HG03460 (cell line): ENCODE measurements around the gene PMEL.
"Not testable (repeated sequence)": the region's sequence is repeated elsewhere in the genome, so short reads cannot be mapped to it uniquely, and the experiment has no call there.

Experiments
- ATAC-seq: cut with Tn5 transposase; IDR thresholded peaks from one replicate; pipeline ENCODE4 v1.9.1; 2021; ENCODE audit not compliant: unreplicated experiment

The PMEL gene

DNA sequence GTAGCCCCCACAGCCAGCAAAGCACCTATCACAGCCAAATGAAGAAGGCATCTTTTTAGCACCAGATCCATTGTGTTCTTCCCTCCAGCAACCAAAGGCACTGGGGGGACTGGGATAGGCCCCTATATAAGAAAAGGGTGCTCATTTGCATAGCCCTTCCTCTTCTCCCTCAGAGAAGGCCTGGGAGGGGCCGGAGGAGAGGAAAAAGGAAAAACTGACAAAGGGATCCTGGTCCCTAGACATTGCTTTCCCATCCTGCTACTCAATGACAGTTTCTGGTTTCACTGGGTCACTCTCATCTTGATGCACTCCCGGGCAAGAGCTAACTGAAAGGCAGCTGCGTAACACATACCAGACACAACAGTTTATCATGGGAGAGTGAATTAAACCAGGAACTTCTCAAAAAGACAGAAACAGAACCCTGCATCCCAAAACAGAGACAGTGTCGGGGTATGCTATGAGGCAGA lies at the start of gene PMEL:
PMEL (minus strand) TSS at position 102 of the 467 bp plus-strand sequence; CDS start at position 71, 31 bp downstream.
- ATAC-seq, result no peak

DNA sequence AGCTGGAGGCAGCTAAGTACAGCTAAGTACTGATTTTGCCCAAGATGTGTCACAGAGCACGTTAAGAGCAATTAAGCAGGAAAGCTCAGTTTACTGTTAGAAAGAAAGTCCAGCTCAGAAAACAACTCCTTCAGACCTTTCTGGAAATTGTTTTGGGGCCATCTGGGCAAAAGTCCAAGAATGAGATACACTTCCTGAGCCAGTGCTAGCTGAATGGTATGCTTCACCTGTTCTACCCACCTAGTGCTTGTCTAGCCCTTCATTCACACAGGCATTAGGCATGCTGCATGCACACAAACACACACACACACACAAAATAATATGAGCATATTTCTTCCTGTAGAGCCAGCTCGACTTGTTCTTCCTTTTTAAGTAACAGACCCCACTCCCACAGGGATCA lies 48.4 kb upstream of the PMEL start:
- ATAC-seq, result no peak

DNA sequence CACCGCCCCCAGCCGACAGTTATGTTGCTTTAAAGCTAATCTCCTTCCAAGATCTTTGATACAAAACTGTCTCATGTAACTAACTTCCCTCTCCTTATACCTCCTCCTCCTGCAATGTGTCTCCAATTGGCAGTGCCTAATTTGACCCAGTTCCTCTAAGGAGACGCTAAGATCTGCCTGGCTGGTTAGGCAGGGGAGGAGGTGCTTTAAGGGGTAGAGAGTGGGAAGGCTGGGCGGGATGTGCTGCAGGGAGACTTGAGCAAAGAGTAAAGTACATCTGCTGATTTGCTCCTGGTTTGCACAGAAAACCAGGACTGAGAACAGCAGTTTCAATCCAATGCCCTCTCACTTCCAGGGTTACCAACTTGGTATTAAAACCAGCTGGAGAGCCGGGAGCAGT lies 47.6 kb upstream of the PMEL start:
- ATAC-seq, result no peak

DNA sequence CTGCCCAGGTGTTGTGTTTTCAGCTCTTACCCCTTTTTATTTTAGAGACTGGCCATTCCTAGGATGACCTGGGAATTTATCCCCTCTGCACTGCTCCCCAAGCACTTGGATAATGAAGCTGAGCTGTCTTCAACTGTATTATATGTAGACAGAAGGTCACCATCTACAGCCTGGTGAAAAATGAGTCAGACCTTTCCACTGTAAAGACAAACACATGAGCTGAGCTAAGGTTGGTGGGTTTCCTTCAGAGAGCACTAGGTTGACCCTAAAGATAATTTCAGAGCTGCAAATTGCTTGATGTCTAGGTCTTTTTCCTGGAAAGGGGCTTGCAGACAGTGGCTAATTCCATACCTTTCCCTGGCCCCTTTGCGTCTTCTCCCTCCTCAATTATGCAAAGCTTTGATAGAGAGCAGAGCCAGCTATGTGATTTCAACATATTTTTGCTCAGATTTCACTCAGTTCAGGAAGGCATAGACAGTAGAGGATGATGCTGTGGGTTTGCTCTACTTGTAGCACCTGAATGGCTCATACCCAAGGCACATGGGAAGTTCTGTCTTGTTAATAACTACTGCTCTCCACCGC lies 45.8 kb upstream of the PMEL start:
- ATAC-seq, result no peak

DNA sequence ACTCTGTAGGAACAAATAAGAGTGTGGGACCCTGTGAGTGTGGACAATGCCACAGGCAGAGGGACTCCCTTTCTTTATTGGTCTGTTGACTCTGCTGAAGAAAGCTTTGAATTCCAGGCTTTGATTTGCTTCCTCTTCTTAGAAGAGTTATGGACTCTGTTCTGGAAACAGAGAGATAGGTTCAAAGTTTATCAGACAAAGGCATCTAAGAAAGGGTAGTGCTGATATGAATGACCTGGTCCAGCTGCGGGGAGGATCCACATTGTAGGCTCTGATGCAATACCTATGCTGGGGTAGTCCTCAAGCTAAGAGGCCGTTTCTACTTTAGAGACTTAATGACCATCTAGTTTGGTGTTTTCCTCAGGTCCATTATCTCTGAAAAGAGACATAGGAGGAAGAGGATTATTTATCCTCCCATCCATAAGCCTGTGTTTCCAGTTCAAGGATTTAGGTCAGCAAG lies 44.3 kb upstream of the PMEL start:
- ATAC-seq, result no peak

DNA sequence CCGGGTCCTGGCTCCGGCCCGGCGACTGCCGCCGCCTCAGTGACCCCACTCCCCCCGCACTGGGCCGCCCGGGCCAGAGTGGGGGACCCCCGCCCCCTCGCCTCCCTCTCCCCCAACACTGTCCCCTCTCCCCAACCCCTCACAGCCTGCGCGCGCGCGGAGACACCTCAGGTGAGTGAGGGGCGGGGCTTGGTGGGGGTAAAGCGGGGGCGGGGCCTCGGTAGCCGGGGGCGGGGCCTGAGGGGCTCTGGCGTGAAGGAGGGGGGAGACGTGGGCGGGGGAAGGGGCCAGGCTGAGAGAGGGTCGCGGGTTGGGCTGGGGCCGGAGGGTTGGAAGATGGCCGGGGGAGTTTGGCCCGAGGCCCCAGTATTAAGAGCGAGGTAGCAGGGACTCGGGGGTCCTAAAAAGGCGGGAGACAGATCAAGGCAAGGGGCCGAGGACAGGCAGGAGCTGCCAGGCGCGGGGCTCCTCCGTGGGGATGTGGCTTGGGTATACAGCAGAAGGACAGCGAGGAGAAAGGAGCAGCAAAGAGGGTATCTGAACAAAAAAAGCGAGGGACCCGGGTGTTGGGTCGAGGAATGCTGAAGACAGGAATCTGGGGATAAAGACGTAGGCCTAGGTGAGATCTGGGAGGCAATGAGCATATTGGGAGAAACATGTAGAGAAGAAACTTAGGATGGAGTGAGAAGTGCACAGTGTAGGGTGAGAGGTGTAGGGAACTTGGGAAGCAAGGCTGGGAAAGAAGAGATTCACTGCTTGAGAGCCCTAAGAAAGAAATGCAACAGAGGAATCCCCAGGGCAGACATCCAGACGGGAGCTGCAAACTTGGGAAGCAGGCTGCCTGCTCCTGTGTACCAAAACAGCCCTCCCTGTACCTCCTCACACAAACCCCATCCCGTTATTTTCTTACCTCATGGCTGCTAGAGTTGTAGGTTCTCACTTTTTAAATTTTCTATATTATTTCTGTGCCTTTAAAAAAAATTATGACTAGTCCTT lies 42.0 kb upstream of the PMEL start:
- peak; percentile 60 for ATAC-seq

DNA sequence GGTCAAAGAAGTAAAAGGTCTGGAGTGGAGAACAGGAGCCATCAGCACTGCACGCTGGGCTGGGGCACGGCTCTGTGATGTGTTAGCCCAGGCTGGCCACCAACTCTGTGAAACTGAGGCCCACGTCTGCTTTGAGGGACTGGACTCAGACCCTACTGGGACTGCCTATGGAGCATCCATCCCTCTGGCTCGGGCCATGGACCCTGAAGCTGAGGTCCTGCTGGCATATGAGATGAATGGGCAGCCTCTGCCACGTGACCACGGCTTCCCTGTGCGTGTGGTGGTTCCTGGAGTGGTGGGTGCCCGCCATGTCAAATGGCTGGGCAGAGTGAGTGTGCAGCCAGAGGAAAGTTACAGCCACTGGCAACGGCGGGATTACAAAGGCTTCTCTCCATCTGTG lies 38.4 kb upstream of the PMEL start:
- no peak for ATAC-seq

DNA sequence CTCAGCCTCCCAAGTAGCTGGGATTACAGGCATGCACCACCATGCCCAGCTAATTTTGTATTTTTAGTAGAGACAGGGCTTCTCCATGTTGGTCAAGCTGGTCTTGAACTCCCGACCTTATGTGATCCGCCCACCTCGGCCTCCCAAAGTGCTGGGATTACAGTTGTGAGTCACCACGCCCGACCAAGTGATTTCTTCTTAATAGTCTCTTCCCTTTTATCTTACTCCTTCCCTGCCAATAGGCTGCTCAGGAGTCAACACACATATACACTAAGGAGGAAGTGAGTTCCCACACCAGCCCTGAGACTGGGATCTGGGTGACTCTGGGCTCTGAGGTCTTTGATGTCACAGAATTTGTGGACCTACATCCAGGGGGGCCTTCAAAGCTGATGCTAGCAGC lies 37.5 kb upstream of the PMEL start:
- not testable (repeated sequence) for ATAC-seq

DNA sequence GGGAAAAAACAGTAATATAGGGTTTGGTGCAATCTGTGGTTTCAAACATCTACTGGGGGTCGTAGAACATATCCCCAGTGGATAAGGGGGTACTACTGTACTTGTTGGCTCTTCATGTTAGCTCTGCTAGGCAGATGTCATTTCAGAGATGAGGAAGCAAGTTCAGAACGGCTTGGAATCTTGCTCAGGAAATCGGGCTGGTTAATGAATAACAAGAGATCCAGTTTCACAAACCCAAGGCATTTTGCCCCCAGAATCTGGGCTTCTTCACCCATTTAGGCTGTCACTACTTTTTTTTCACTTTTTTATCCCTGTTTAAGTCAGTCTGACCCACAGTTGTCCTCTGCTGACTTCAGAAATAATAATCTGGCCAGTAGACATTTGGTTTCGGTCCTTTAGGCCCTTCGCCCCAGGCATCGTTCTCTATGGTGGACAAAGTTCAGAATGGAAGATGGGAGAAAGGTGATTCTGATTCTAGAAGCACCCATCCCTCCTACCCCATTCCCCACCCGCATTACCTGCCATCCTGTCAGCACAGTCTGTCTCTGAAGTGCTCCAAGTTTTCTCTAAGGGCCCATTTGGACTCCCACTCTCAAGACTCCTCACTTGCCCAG lies 35.8 kb upstream of the PMEL start:
- no peak for ATAC-seq

DNA sequence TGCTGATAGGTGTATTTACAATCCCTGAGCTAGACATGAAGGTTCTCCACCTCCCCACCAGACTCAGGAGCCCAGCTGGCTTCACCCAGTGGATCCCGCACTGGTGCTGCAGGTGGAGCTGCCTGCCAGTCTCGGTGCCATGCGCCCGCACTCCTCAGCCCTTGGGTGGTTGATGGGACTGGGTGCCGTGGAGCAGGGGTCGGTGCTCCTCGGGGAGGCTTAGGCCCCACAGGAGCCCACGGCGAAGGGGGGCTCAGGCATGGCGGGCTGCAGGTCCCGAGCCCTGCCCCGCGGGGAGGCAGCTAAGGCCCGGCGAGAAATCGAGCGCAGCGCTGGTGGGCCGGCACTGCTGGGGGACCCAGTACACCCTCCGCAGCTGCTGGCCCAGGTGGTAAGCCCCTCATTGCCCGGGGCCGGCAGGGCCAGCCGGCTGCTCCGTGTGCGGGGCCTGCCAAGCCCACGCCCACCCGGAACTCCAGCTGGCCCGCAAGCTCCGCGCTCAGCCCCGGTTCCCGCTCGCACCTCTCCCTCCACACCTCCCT lies 34.2 kb upstream of the PMEL start:
- ATAC-seq, result not testable (repeated sequence)

DNA sequence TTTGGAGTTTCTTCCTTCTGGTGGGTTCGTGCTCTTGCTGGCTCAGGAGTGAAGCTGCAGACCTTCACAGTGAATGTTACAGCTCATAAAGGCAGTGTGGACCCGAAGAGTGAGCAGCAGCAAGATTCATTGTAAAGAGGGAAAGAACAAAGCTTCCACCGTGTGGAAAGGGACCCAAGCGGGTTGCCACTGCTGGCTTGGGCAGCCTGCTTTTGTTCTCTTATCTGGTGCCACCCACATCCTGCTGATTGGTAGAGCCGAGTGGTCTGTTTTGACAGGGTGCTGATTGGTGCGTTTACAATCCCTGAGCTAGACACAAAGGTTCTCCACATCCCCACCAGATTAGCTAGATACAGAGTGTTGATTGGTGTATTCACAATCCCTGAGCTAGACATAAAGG lies 33.7 kb upstream of the PMEL start:
- ATAC-seq, result not testable (repeated sequence)

DNA sequence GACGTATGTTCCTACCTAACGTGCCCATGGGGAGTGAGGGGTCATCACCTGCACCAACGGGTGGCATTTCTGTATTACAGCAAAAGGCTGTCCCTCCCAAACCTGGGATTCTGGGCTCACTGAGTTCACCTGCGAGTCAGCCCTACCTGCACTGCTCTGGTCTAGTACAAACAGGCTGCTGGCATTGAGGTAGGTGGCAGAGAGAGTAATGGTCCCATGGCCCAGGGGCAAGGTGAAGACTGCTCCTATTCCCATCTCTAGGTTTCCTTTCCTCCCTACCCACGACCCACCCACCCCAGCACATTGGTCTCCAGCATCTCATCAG lies 31.7 kb upstream of the PMEL start:
- ATAC-seq, result no peak

DNA sequence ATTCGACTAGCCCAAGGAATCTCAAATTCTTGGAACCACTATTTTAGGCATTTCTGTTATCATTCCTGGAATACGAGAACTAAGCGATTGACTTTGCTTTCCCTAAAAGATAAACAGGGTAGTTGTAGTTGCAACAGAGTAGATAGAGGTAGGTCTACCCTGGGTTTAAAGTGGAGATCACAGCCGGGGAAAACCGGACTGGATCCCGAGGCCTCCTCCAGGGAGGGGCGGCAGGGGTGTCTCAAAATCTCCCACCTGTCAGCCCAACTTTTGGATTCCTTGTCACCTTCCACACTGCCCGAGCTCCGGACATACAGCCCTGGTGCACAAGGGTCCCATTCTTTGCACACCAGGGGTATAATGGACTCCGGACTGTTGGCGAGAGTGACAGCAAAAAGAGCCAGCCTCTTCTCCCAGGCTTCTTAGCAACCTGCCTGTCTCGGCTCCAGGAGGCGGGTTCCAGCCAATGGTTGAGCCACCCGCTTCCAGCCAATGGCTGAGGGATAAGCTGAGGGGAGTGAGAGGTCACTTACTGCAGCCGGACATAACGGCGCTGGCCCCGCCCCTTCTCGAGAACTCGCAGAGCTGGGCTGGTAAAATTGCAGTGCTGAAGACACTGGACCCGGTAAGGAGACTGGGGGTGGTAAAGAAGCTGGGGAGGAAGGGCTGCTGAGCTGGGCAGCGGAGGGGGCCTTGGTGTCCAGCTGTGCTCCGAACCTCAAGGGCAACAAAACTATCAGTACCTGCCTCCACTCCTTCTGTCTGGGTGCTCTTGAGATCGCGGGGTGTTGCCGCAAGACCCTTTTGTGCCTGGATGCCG lies 31.1 kb upstream of the PMEL start, which contains the start of gene SUOX:
SUOX (plus strand) TSS at position 562 of the 820 bp plus-strand sequence. CDS start 4,946 bp downstream, outside the sequence.
- ATAC-seq, result peak; percentile 99

DNA sequence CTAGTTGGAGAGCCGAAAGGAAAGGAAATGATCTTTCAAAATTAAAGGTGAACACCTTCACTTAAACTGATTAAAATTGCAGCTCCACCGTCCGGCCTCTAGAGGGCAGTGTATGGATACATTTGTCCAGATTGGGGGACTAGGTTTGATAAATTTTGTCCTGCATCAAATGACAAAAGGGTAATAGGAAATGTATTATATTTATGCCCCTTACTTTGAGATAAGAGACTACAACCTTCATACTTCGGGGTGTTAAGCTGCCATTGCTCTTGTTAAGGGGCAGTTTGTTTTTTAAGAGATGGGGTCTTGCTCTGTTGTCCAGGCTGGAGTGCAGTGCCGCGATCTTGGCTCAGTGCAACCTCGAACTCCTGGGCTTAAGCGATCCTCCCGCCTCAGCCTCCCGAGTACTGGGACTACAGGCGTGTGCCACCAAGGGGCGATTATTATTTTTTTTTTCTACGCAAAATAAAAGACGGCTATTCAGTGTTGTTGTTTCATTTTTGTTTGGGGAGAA lies 30.4 kb upstream of the PMEL start:
- no peak for ATAC-seq

DNA sequence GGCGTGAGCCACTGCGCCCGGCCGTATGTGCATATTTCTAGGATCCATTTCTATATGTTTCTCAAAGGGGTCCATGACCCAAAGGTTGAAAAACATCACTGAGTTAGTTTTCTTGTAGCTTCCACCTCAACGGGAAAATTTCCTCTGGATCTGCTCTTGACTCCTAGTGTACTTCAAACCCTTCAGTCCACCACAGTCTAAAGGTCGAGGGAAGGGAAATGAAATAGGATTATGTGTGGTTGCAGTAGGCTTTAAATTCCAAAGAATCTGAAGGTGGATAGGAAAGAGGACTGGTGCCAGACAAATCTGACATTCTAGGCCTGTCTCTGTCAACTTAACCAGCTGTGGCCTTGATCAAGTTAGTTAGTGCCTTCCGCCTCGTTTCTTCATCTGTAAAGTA lies 29.5 kb upstream of the PMEL start:
- no peak for ATAC-seq

DNA sequence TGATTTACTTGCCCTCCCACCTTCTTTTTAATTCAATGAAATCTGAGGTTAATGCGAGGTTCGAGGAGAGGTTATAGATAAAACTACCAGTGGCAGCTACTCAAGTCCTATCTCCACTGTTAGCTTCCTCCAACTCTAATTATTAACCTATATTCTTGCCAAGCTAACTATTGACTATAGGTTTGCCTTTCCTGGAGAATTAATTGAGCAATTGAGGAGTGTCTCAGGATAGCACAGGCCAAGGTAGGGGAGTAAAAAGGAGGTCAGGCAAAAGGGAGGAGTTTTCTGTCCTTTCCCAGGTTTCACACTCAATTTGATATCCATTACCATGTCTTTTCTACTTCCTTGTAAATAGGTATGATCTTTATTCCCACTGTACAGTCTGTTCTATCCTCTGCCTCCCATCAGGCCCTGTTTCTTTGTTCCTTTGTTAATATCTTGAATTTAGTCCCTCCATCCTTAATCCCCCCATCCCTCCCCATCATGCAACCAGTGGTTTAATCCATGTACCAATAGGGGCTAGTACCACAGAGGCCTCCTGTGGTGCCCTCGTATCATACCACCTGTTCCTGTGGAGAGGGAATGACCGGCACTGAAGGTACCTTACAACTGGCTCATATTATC lies 27.5 kb upstream of the PMEL start:
- ATAC-seq, result no peak

DNA sequence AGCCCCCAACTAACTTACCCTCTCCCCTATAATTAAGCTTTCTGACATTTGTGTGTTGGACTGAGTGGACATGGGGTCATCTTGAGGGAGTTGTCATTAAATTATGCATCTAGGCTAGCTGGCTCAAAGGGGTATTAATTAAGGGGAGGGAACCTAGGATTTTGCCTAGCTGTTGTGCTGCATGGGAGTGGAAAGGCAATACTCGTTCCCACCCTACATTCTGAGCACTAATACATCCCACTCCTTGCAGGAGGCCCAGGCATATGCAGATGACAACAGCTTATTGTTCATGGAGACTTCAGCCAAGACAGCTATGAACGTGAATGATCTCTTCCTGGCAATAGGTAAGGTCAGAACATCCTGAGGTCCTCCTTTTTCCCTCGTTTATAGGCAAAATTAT lies 25.3 kb upstream of the PMEL start:
- no peak for ATAC-seq

DNA sequence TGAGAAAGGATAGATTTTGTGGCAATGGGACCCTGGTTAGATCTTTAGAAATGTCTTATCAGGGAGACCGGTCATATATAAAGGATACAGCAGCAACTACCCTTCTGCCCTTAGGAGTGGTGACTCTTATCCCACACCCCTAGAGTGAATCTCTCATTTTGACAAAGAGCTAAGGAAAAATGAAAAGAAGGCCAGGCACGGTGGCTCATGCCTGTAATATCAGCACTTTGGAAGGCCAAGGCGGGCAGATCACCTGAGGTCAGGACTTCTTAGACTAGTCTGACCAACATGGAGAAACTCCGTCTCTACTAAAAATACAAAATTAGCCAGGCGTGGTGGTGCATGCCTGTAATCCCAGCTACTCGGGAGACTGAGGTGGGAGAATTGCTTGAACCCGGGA lies 20.1 kb upstream of the PMEL start:
- not testable (repeated sequence) for ATAC-seq

DNA sequence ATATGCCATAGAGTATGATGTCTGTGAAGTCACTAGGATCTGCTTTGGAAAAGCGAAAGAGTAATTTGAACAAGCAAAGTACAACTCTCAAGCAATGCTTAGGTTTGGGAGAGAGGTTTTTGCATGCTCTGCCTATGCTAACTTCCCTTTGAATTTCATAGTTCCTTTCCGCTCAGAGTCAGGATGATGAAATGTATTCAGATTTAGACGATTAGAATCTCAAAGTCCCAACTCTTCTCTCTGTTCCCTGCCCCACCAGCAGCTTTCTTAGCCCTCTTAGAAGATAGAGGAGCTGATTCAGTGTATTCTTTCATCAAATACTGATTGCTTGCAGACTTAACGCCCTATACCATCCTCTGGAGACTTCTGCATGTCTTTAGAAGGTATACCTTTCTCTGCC lies 19.5 kb upstream of the PMEL start:
- no peak for ATAC-seq

DNA sequence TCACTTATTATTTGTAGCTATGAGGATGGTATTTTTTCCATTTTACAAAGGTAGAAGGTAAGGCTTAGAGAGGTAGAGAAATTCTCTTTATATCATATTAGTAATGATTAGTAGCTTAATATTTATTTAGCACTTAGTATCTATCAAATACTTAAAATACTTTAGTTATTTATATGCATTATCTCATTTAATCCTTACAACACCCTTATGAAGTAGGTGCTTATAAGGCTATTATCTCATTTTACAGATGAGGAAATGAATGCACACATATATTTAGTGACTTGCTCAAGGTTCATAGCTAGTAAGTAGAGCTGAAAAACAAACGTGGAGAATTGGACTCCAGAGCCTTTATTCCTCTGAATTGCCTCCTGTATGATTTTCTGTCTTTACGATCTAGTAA lies 19.0 kb upstream of the PMEL start:
- ATAC-seq, result no peak
